Thymus (tissue), 11 donors: ENCODE data around the gene POLK. TPM values are rescaled to one million over a fixed set of nuclear protein-coding genes. Genes with fewer than 3 reads are reported as not detected.

ENCODE experiments used
- DNase-seq, 9 donors: peaks; one replicate each; pipeline ENCODE4 v3.0.0-alpha.2; 2013; ENCODE audit warnings: low spot score in 9 of 9, low read depth in 6 of 9, missing footprints in 1 of 9
- H3K27ac ChIP-seq, 2 donors: one replicate each; pipeline ENCODE4 v1.5.1; 2013; ENCODE audit warnings: control low read depth in 1 of 2, low read depth in 1 of 2, low read length in 1 of 2, mild to moderate bottlenecking in 1 of 2, moderate library complexity in 1 of 2
- H3K27me3 ChIP-seq, 2 donors: one replicate each; pipeline ENCODE4 v1.5.1; 2013; ENCODE audit warnings: low read length in 1 of 2; ENCODE audit not compliant: control insufficient read depth in 2 of 2, insufficient read depth in 1 of 2
- H3K36me3 ChIP-seq, 2 donors: one replicate each; pipeline ENCODE4 v1.5.1; 2013; ENCODE audit warnings: low read length in 1 of 2, mild to moderate bottlenecking in 1 of 2, moderate library complexity in 1 of 2; ENCODE audit not compliant: control insufficient read depth in 2 of 2, insufficient read depth in 2 of 2
- H3K4me1 ChIP-seq, 2 donors: one replicate each; pipeline ENCODE4 v1.5.1; 2013; ENCODE audit warnings: low read length in 2 of 2; ENCODE audit not compliant: control insufficient read depth in 2 of 2, insufficient read depth in 2 of 2
- H3K4me3 ChIP-seq, 2 donors: one replicate each; pipeline ENCODE4 v1.5.1; 2013; ENCODE audit warnings: low read length in 2 of 2, control low read depth in 1 of 2, mild to moderate bottlenecking in 1 of 2
- H3K9me3 ChIP-seq, 2 donors: one replicate each; pipeline ENCODE4 v1.5.1; 2013; ENCODE audit warnings: low read length in 1 of 2, mild to moderate bottlenecking in 1 of 2; ENCODE audit not compliant: control insufficient read depth in 2 of 2, insufficient read depth in 1 of 2
- WGBS: extraction: QIAGEN DNeasy Blood & Tissue Kit; methylation state at CpG from one replicate; pipeline ENCODE4 v1.1.7; 2013; 5-methylcytosine and 5-hydroxymethylcytosine counted together
- polyA plus RNA-seq: library from polyadenylated mRNA; stranded (reverse); fragments of 200-250 nt; gene quantifications from one replicate; pipeline ENCODE4 v1.2.3, GENCODE V29; 2013
- total RNA-seq: library from RNA; stranded (reverse); fragments of 120-200 nt; gene quantifications from one replicate; pipeline ENCODE4 v1.2.4, GENCODE V29; 2013
- donor health status: healthy.

Gene POLK
- total and polyA plus RNA-seq, 2 donors, result 10.2 to 23.1 TPM

DNA sequence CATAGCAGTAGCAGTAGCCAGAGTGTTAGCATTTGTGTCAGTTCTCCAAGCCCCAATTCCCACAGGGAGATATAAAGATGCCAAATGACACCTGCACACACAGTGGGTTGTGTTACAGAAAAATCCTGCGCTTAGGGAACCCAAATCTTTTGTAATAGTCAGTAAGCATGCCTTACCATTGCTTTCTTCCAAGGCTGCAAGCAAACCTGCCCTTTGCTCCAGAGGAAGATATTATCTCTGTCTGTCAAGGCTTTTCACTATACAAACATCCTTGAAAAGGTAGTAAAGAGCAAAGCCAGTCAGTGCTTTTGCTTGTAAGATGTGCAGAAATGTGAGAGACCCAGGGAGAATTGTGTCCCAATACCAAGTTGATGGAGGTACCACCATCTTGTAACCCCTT, 102.5 kb downstream of the POLK start:
- DNase-seq, result no peak
- H3K36me3 ChIP-seq, result no peaks in the 10 kb centered on the region
- no peak overlapping the region for H3K4me3 ChIP-seq
- H3K27me3 ChIP-seq, result peaks cover 0 to 13% of the 10 kb centered on the region in 2 donors
- 97% methylated on average over 1 of the region's 1 CpG for WGBS
- no peaks in the 10 kb centered on the region for H3K9me3 ChIP-seq
- H3K27ac ChIP-seq, result no peak overlapping the region
- H3K4me1 ChIP-seq, result peaks cover 5 to 8% of the 10 kb centered on the region in 2 donors

DNA sequence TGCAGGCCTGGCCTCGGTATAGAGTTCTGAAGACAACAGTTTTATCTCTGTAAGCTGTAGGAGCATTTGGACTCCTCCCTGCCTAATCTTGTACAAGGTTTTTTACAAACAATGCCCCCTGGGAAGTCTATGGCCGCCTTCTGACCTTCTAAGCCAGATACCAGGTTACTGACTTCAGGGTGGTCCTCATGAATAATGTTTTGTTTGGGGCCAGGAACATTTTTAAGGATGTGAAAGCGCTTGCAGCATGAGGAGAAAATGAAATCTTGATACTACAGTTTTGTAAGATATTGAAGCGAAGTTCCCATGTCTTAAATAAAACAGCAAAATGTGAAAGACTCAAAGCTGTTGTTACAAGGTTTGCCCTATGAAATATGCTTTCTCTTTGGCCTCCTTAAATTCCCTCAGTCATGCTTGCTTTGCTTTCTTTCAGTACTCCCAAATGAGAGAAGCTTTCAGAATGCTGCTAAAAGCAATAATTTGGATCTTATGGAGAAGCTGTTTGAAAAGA, 104.7 kb downstream of the POLK start:
- DNase-seq, result no peak
- H3K27ac ChIP-seq, result peak overlapping the region; percentile 2 to 61
- no peaks in the 10 kb centered on the region for H3K36me3 ChIP-seq
- no peaks in the 10 kb centered on the region for H3K9me3 ChIP-seq
- whole genome bisulfite sequencing, result 91% methylated on average over 4 of the region's 4 CpGs
- peaks cover 0 to 9% of the 10 kb centered on the region in 2 donors for H3K27me3 ChIP-seq
- H3K4me3 ChIP-seq, result no peak overlapping the region
- H3K4me1 ChIP-seq, result peaks cover 4 to 5% of the 10 kb centered on the region in 2 donors

DNA sequence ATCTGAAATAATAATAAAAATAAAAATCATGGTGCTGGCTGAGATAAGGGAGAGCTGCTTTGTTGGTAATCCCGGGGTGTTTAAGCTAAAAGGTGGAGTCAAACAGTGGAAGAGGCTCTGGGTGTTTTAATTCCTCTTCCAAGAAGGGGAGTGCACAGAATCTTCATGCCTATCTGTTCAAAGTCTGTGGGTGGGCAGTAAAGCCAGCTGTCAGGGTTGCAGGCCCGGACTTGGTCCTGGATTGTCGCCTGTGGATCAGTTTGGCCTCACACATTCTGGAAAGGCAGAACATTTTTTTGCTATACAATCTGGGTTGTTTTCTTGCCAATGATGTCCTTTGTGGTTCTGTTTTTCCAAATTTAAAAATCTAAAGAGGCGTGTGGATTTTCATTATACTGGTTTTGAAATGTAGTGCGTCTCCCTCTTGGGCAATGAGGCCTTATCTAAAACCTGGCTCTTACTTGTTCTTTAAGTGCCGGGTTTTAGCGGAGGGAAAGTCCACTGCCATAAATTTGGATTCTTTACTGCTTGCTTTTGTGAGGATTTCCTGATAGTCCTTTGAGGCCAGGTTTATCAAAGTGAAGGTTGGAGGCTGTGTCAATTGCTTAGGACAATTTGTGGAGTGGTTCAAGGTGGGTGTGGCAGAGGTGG, 105.4 kb downstream of the POLK start:
- no peaks in the 10 kb centered on the region for H3K9me3 ChIP-seq
- no peaks in the 10 kb centered on the region for H3K4me1 ChIP-seq
- no peaks in the 10 kb centered on the region for H3K36me3 ChIP-seq
- H3K27me3 ChIP-seq, result peaks cover 0 to 3% of the 10 kb centered on the region in 2 donors
- H3K4me3 ChIP-seq, result no peak overlapping the region
- H3K27ac ChIP-seq, result peak overlapping the region in 1 of 2 donors; percentile 32
- DNase-seq, result peak in 1 of 9 donors; percentile 12
- WGBS, result 93% methylated on average over 7 of the region's 7 CpGs

DNA sequence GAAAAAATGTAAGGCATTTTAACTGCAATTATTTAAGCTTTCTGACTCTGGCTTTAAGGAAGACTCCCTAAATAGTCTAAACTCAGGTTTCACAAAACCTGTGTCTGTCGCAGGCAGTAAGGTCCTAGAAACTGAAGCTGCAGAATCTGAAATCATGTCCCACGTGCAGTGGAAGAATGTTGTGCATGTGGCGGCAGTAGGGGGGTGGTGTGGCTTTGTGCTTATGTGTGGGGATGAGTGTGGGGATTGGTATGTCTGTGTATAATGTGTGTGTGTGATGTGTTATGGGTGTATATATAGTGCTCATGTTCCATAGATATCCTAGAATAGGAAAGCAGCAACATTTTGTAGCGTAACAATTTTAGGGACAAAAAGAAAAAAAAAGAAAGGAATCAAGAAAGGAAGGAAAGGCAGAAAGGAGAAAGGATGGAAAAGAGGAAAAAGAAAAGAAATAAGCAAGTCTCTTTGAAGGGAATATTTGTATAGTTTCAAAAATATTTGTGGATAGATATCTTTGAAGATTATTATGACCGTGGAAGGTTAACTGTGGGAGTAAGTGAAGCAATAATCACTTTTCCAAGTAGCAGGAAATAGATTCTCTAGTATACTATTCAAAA, 106.2 kb downstream of the POLK start:
- no peak overlapping the region for H3K4me3 ChIP-seq
- 97% methylated on average over 5 of the region's 5 CpGs for WGBS
- no peaks in the 10 kb centered on the region for H3K36me3 ChIP-seq
- H3K27me3 ChIP-seq, result no peaks in the 10 kb centered on the region
- H3K4me1 ChIP-seq, result no peaks in the 10 kb centered on the region
- no peak for DNase-seq
- H3K9me3 ChIP-seq, result no peaks in the 10 kb centered on the region
- H3K27ac ChIP-seq, result peak overlapping the region in 1 of 2 donors; percentile 32

DNA sequence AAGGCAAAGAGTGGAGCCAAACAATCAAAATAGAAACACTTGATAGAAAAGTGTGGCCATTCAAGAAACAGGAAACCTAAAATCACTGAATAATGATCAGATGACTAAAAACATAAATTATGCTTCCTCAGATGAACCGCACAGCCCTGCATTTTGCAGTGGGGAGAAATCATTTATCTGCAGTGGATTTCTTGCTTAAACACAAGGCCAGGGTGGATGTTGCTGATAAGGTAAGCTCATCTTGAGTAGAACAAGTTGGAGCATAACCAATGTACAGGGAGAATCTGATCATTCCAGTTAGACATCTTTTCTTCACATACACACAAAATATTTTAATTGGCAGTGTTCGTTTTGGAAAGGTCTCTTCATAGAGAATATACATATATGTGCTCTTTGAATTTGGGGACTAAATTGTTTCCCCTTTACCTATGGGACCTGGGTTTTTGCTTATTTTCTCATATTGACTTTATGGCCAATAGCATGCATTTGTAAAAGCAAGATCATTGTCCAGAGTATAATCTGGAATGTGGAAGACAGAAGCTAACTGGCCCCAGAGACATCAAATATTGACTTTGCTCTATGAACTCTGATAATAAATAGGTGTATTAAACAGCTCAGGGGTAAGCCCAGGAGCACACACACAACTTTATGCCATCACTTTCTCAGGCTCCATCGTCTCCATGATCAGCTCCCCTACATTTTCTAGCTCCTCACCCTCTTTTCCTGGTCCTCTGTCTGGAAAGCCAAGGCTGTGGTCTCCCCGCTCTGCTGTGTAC, 108.7 kb downstream of the POLK start:
- DNase-seq, result no peak
- no peaks in the 10 kb centered on the region for H3K9me3 ChIP-seq
- H3K4me1 ChIP-seq, result no peaks in the 10 kb centered on the region
- WGBS, result 66% methylated on average over 4 of the region's 4 CpGs
- no peak overlapping the region for H3K27ac ChIP-seq
- H3K4me3 ChIP-seq, result no peak overlapping the region
- no peaks in the 10 kb centered on the region for H3K36me3 ChIP-seq
- H3K27me3 ChIP-seq, result no peaks in the 10 kb centered on the region

DNA sequence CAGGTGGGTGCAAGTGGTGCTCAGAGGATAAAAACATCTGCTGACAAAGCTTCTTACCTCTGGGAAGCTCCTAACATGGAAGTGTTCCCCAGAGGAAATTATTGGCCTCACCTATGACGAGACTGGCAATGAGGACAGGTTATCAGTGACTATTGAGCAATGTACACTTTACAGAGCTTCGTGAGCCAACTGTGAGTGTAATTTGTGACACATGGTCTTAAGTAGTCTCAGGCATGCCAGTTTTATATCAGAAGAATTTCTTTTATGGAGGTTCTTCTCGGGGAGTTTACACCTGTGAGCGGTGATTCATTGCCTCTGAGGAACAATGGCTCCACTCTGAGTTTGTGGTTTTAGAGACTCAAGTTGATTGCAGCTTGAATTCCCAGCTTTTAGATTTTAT, 110.9 kb downstream of the POLK start:
- H3K36me3 ChIP-seq, result no peaks in the 10 kb centered on the region
- WGBS, result 90% methylated on average over 4 of the region's 4 CpGs
- H3K4me1 ChIP-seq, result no peaks in the 10 kb centered on the region
- no peak overlapping the region for H3K4me3 ChIP-seq
- no peak for DNase-seq
- no peaks in the 10 kb centered on the region for H3K27me3 ChIP-seq
- no peak overlapping the region for H3K27ac ChIP-seq
- H3K9me3 ChIP-seq, result no peaks in the 10 kb centered on the region

DNA sequence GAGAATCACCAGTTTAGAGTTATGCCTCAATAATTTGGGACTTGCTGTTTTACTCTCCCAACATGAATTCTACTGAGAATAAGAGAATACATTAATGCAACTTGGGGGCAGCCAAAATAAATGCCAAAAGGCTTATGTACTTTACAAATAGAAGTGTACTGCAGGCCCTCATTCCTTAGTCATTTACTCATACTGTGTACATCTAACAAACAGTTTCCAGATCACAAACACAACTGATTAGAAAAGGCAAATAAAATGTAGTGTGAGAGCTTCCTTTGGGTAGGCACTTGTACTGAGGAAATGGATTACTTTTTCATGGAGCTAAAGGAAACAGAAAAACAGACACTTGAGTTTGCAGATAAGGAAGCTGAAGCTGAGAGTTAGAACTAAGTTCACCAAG, 112.2 kb downstream of the POLK start:
- Histone ChIP-seq H3K4me3 (no peak overlapping the region), H3K27ac (no peak overlapping the region), H3K27me3 (no peaks in the 10 kb centered on the region), H3K9me3 (no peaks in the 10 kb centered on the region), H3K36me3 (no peaks in the 10 kb centered on the region), H3K4me1 (no peaks in the 10 kb centered on the region)
- DNase-seq, result no peak

DNA sequence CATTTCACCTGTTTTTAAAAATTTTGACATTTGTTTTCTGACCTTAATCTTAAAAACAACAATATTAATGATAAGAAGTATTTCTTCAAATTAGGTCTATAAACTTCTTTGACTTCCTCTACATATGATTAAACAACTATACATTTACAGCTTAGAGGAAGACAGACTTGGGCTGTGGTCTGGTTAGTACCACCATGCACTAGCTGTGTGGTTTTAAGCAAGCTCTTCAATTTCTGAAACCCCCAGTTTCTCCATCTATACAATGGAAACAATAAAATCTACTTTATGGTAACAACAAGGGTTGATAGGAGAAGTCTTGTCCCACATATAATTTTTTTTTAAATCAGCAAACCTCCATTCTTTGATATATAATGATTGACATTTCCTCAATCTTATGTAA, 115.3 kb downstream of the POLK start:
- H3K4me1 ChIP-seq, result no peaks in the 10 kb centered on the region
- no peak overlapping the region for H3K27ac ChIP-seq
- H3K9me3 ChIP-seq, result no peaks in the 10 kb centered on the region
- H3K36me3 ChIP-seq, result no peaks in the 10 kb centered on the region
- no peak for DNase-seq
- H3K27me3 ChIP-seq, result no peaks in the 10 kb centered on the region
- no peak overlapping the region for H3K4me3 ChIP-seq

DNA sequence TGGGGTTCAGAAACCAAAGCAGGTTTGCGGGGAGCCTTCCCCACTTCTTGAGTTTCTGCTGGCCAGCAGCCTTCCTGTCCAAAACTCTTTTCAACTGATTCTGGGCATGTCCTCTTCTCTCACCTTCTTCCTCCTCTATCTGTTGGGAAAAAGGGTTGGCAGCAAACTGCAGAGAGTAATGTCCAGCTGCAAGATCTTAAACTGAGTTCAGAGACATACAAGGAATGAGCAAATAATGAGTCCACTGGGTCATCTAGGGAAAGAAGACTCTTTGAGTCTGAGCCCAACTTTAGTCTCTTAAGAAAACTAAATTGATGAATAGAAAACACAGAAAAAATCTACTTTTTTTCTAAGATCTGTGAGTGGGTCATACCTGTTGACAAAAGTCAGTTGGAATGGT, 116.1 kb downstream of the POLK start:
- no peak for DNase-seq
- WGBS, result 95% methylated on average over 1 of the region's 1 CpG
- Histone ChIP-seq H3K4me1 (no peaks in the 10 kb centered on the region), H3K27me3 (no peaks in the 10 kb centered on the region), H3K4me3 (no peak overlapping the region), H3K27ac (no peak overlapping the region), H3K36me3 (no peaks in the 10 kb centered on the region), H3K9me3 (no peaks in the 10 kb centered on the region)
